Stimulated activated memory B cell treated with anti-CD40 and anti-IgM and Interleukin-4, amounts not matched to agents 10 μg/mL and 1 μg/mL and 100 μg/mL, for 72 hours (primary cell): ENCODE results near the gene KBTBD2.
"Not testable (repeated sequence)": the region's sequence is repeated elsewhere in the genome, so short reads cannot be mapped to it uniquely, and the experiment has no call there.

Experiments used
- ATAC-seq: fragments of 150-1000 bp; cut with Tn5 transposase; 2 replicates; pipeline ENCODE4 v1.10.0; 2021
- H3K27ac Mint-ChIP-seq: one replicate; pipeline ENCODE4 v1.8.0; 2022; ENCODE audit warnings: mild to moderate bottlenecking, mixed read lengths
- H3K27me3 Mint-ChIP-seq: one replicate; pipeline ENCODE4 v1.8.0; 2022; ENCODE audit warnings: mixed read lengths
- H3K36me3 Mint-ChIP-seq: one replicate; pipeline ENCODE4 v1.8.0; 2022; ENCODE audit warnings: mixed read lengths
- H3K4me1 Mint-ChIP-seq: one replicate; pipeline ENCODE4 v1.8.0; 2022; ENCODE audit warnings: mixed read lengths
- H3K4me3 Mint-ChIP-seq: one replicate; pipeline ENCODE4 v1.8.0; 2022; ENCODE audit warnings: mild to moderate bottlenecking, moderate library complexity, mixed read lengths
- H3K9me3 Mint-ChIP-seq: one replicate; pipeline ENCODE4 v1.8.0; 2022; ENCODE audit warnings: mixed read lengths

Gene KBTBD2

GRCh38 chr7:32879460-32879859, 12.1 kb downstream of the KBTBD2 start:
- peaks cover 40% of the 10 kb centered on the region for H3K4me1 Mint-ChIP-seq

GRCh38 chr7:32878023-32878422, 13.5 kb downstream of the KBTBD2 start:
- not testable (repeated sequence) for H3K9me3 Mint-ChIP-seq, H3K27me3 Mint-ChIP-seq, H3K4me3 Mint-ChIP-seq, ATAC-seq, H3K27ac Mint-ChIP-seq
- H3K4me1 Mint-ChIP-seq = peaks cover 32% of the 10 kb centered on the region
- peaks cover 20% of the 10 kb centered on the region for H3K36me3 Mint-ChIP-seq

More at GRCh38 chr7:32879460-32879859, 12.1 kb downstream of the KBTBD2 start:
- Mint-ChIP-seq H3K27ac (no peak overlapping the region), H3K36me3 (peaks cover 20% of the 10 kb centered on the region), H3K27me3 (no peaks in the 10 kb centered on the region), H3K4me3 (no peak overlapping the region), H3K9me3 (no peaks in the 10 kb centered on the region)
- ATAC-seq = no peak

- Mint-ChIP-seq H3K9me3 (no peaks in the 10 kb centered on the region), H3K36me3 (peaks cover 50% of the 10 kb centered on the region), H3K27me3 (no peaks in the 10 kb centered on the region), H3K4me3 (no peak overlapping the region), H3K4me1 (peaks cover 8% of the 10 kb centered on the region), H3K27ac (no peak overlapping the region)
- no peak for ATAC-seq
Observed at GRCh38 chr7:32872421-32872820, 19.1 kb downstream of the KBTBD2 start.

- Mint-ChIP-seq H3K9me3 (no peaks in the 10 kb centered on the region), H3K27ac (no peak overlapping the region), H3K36me3 (peaks cover 55% of the 10 kb centered on the region), H3K4me3 (no peak overlapping the region), H3K27me3 (no peaks in the 10 kb centered on the region), H3K4me1 (peaks cover 8% of the 10 kb centered on the region)
- no peak for ATAC-seq
Observed at GRCh38 chr7:32871624-32872371, 19.8 kb downstream of the KBTBD2 start.

- Mint-ChIP-seq H3K9me3 (peaks cover 5% of the 10 kb centered on the region), H3K4me1 (no peaks in the 10 kb centered on the region), H3K36me3 (peaks cover 66% of the 10 kb centered on the region), H3K27ac (no peak overlapping the region), H3K27me3 (no peaks in the 10 kb centered on the region), H3K4me3 (no peak overlapping the region)
- no peak for ATAC-seq
Observed at GRCh38 chr7:32870298-32870697, 21.3 kb downstream of the KBTBD2 start.

GRCh38 chr7:32869716-32870115, 21.8 kb downstream of the KBTBD2 start:
- no peak for ATAC-seq
- no peaks in the 10 kb centered on the region for H3K4me1 Mint-ChIP-seq
- no peak overlapping the region for H3K4me3 Mint-ChIP-seq
- peaks cover 66% of the 10 kb centered on the region for H3K36me3 Mint-ChIP-seq
- H3K27ac Mint-ChIP-seq = no peak overlapping the region
- H3K27me3 Mint-ChIP-seq = no peaks in the 10 kb centered on the region
- peaks cover 6% of the 10 kb centered on the region for H3K9me3 Mint-ChIP-seq

GRCh38 chr7:32868116-32868515, 23.4 kb downstream of the KBTBD2 start:
- H3K4me3 Mint-ChIP-seq = no peak overlapping the region
- peaks cover 7% of the 10 kb centered on the region for H3K4me1 Mint-ChIP-seq
- peaks cover 8% of the 10 kb centered on the region for H3K9me3 Mint-ChIP-seq
- ATAC-seq = no peak
- peaks cover 71% of the 10 kb centered on the region for H3K36me3 Mint-ChIP-seq
- H3K27ac Mint-ChIP-seq = no peak overlapping the region
- H3K27me3 Mint-ChIP-seq = no peaks in the 10 kb centered on the region

- Mint-ChIP-seq H3K4me1 (peaks cover 7% of the 10 kb centered on the region), H3K27me3 (no peaks in the 10 kb centered on the region), H3K9me3 (peaks cover 8% of the 10 kb centered on the region), H3K36me3 (peaks cover 63% of the 10 kb centered on the region), H3K4me3 (no peak overlapping the region), H3K27ac (no peak overlapping the region)
- ATAC-seq = no peak
Observed at GRCh38 chr7:32865448-32866030, 26.0 kb downstream of the KBTBD2 start.

GRCh38 chr7:32863872-32864271, 27.7 kb downstream of the KBTBD2 start:
- H3K27me3 Mint-ChIP-seq, ATAC-seq, H3K9me3 Mint-ChIP-seq, H3K4me3 Mint-ChIP-seq, H3K27ac Mint-ChIP-seq: not testable (repeated sequence)
- Mint-ChIP-seq H3K36me3 (peaks cover 46% of the 10 kb centered on the region), H3K4me1 (peaks cover 11% of the 10 kb centered on the region)

GRCh38 chr7:32860090-32860489, 31.5 kb downstream of the KBTBD2 start:
- H3K4me3 Mint-ChIP-seq = no peak overlapping the region
- H3K36me3 Mint-ChIP-seq = peaks cover 10% of the 10 kb centered on the region
- peaks cover 3% of the 10 kb centered on the region for H3K9me3 Mint-ChIP-seq
- peaks cover 17% of the 10 kb centered on the region for H3K4me1 Mint-ChIP-seq
- no peak overlapping the region for H3K27ac Mint-ChIP-seq
- no peak for ATAC-seq
- H3K27me3 Mint-ChIP-seq = peaks cover 1% of the 10 kb centered on the region

- H3K27me3 Mint-ChIP-seq = peaks cover 14% of the 10 kb centered on the region
- H3K4me1 Mint-ChIP-seq = peaks cover 13% of the 10 kb centered on the region
- no peak overlapping the region for H3K4me3 Mint-ChIP-seq
Observed at GRCh38 chr7:32858648-32859047, 32.9 kb downstream of the KBTBD2 start.

GRCh38 chr7:32857063-32857462, 34.5 kb downstream of the KBTBD2 start:
- H3K27me3 Mint-ChIP-seq = peaks cover 19% of the 10 kb centered on the region
- H3K4me1 Mint-ChIP-seq, H3K9me3 Mint-ChIP-seq, H3K4me3 Mint-ChIP-seq, H3K27ac Mint-ChIP-seq, H3K36me3 Mint-ChIP-seq, ATAC-seq: not testable (repeated sequence)

More at GRCh38 chr7:32858648-32859047, 32.9 kb downstream of the KBTBD2 start:
- no peak for ATAC-seq
- H3K27ac Mint-ChIP-seq = no peak overlapping the region
- H3K9me3 Mint-ChIP-seq = no peaks in the 10 kb centered on the region
- H3K36me3 Mint-ChIP-seq = no peaks in the 10 kb centered on the region

GRCh38 chr7:32855837-32856775, 35.5 kb downstream of the KBTBD2 start:
- not testable (repeated sequence) for H3K4me1 Mint-ChIP-seq, H3K4me3 Mint-ChIP-seq, H3K36me3 Mint-ChIP-seq, H3K27ac Mint-ChIP-seq, ATAC-seq, H3K9me3 Mint-ChIP-seq
- peaks cover 29% of the 10 kb centered on the region for H3K27me3 Mint-ChIP-seq

GRCh38 chr7:32850654-32851053, 40.9 kb downstream of the KBTBD2 start:
- peaks cover 54% of the 10 kb centered on the region for H3K27me3 Mint-ChIP-seq

GRCh38 chr7:32848655-32849054, 42.9 kb downstream of the KBTBD2 start:
- not testable (repeated sequence) for H3K27ac Mint-ChIP-seq, H3K4me1 Mint-ChIP-seq, ATAC-seq, H3K4me3 Mint-ChIP-seq, H3K9me3 Mint-ChIP-seq, H3K36me3 Mint-ChIP-seq
- H3K27me3 Mint-ChIP-seq = peaks cover 40% of the 10 kb centered on the region

More at GRCh38 chr7:32850654-32851053, 40.9 kb downstream of the KBTBD2 start:
- H3K27ac Mint-ChIP-seq, H3K4me1 Mint-ChIP-seq, ATAC-seq, H3K36me3 Mint-ChIP-seq, H3K4me3 Mint-ChIP-seq, H3K9me3 Mint-ChIP-seq: not testable (repeated sequence)
